Fibroblast of villous mesenchyme (primary cell): ENCODE measurements around the gene PRKN. TPM values are rescaled to one million over a fixed set of nuclear protein-coding genes. Genes with fewer than 3 reads are reported as not detected.

ENCODE experiments used
- DNase-seq: peaks from one replicate; pipeline ENCODE4 v3.0.0-alpha.2; 2010; ENCODE audit warnings: low read depth
- H3K4me3 ChIP-seq: 2 replicates; pipeline ENCODE4 v1.5.1; 2011; ENCODE audit warnings: low read depth, mild to moderate bottlenecking, low read length
- CTCF ChIP-seq: IDR thresholded peaks from 2 replicates; pipeline ENCODE4 v1.5.1; 2012; ENCODE audit warnings: low read depth, mild to moderate bottlenecking, low read length; ENCODE audit not compliant: insufficient read depth
- total RNA-seq: library from RNA; depleted of rRNA; stranded (reverse); fragments of >200 nt; gene quantifications from 2 replicates; pipeline ENCODE4 v1.2.3, GENCODE V29; 2012

The PRKN gene
- total RNA-seq, 1 donor = 2.2 TPM

GRCh38 chr6:161349886-161350285 is 1377.7 kb downstream of the PRKN start:
- DNase-seq = no peak
- H3K4me3 ChIP-seq = no peak overlapping the region
- TF ChIP-seq CTCF = no peak

DNA sequence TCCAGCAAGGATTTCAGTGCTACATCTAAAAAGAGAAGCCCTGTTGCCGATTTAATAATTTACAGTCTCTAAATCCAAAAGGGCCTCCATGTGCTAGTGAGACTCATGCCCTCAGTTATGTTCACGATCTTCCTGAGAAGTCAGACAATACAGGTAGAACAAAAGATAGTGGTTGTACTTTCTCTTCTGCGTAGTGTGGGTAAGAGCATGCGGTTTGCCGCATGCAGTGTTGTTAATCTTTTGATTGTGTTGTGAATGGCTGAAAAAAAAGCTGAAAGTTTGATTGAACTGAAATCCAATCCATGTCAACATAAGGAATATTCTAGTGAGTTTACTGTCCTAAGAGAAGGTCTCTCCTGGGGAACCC is 1379.0 kb downstream of the PRKN start:
- DNase-seq = no peak
- no peak for TF ChIP-seq CTCF
- no peak overlapping the region for H3K4me3 ChIP-seq

DNA sequence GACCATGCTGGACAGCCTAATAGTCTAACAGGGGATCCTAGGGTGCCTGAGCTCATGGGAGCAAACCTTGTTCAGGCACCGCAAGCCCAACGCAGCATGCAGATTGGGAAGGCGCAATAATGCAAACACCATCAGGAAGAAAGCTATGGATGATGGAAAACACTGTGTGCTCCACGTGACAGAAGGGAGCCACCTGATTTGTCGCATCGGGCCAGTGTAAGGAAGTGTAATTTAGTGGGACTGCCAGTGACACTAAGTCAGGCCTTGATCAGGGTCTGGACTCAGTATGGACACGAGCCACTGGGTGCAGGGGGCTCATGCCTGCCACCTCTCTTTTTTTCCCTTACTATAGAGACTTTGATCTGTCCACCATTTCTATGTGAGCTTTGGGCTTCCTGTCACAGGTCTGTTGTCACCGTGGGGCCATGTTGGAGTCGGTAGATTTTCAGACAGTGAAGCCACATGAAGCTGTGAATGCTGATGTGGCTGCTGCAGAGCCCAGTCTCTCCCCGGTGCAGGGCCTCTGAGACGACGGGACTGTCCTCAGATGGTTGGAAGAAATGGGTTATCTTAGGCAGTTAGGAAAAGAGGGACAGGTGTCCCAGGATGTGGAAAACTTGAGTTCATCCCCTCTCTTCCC is 1379.5 kb downstream of the PRKN start:
- TF ChIP-seq CTCF = no peak
- H3K4me3 ChIP-seq = no peak overlapping the region
- no peak for DNase-seq

- no peak overlapping the region for H3K4me3 ChIP-seq
- DNase-seq = no peak
- no peak for TF ChIP-seq CTCF
Measured at GRCh38 chr6:161347125-161347524, 1380.4 kb downstream of the PRKN start.

- TF ChIP-seq CTCF = no peak
- DNase-seq = no peak
- no peak overlapping the region for H3K4me3 ChIP-seq
Measured at GRCh38 chr6:161346717-161347116, 1380.8 kb downstream of the PRKN start.

DNA sequence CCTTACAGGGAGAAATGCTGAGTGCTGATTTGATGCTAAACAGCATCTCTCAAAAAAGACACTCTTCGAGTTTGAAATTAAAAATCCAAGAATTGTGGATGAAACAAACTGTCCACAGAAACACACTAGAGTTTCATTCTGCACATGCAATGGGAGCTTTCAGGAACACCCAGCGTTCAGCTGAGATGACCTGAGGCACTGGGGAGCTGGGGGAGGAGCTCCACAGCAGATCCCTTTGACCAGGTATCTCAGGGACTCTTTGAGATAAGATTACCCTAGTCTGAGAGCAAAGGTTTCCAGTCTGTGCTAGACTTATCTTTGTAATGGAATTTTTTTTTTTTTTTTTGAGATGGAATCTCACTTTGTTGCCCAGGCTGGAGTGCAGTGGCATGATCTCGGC is 1382.9 kb downstream of the PRKN start:
- no peak for DNase-seq
- no peak overlapping the region for H3K4me3 ChIP-seq
- TF ChIP-seq CTCF = no peak

- TF ChIP-seq CTCF = no peak
- DNase-seq = no peak
Measured at GRCh38 chr6:161342039-161342438, 1385.5 kb downstream of the PRKN start.

More at GRCh38 chr6:161342039-161342438, 1385.5 kb downstream of the PRKN start:
- no peak overlapping the region for H3K4me3 ChIP-seq
